ENCODE measurements around the gene FGR. TPM values are rescaled to one million over a fixed set of nuclear protein-coding genes. Genes with fewer than 3 reads are reported as not detected.
A peak's percentile ranks its signal among the peaks of the same experiment; 100 is the strongest.

FGR gene
- polyA plus RNA-seq, 1 donor (not counting 4 experiments of a cell fraction or from before 2014, with no cell fraction given) = 0.04 TPM

DNA sequence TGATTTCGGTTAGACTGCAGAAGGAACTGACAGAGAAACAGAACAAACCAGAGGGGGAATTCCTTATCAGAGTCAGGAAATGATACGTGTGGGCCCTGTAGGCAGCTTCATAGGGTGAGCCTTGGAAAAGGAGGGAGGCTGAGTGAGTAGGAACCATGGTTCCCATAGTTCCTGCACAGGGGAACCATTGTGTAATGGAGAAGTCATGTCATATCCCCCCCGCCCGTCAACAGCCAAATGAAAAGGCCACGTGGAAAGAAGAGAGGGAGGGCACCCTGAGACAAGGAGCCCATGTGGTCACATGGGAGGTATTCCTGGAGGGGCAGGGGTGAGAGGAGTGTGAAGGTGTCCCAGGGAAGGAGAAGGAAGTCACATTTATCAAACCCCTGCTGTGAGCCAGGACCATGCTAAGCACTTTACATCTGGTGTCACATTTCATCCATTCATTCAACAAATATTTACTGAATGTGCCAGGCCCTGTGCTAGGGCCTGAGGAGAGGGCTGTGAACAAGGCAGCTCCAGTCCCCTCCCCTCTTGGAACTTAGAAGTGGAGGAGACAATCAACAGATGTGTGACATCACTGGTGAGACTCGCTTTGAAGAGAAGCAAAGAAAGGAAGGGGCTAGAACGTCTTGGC, 15.7 kb upstream of the FGR start:
- peak overlapping the region; percentile 19 for H3K9ac ChIP-seq (ENCODE audit: control insufficient read depth, extremely low read depth, insufficient read depth, low read length)
- TF ChIP-seq, protein P1, sequence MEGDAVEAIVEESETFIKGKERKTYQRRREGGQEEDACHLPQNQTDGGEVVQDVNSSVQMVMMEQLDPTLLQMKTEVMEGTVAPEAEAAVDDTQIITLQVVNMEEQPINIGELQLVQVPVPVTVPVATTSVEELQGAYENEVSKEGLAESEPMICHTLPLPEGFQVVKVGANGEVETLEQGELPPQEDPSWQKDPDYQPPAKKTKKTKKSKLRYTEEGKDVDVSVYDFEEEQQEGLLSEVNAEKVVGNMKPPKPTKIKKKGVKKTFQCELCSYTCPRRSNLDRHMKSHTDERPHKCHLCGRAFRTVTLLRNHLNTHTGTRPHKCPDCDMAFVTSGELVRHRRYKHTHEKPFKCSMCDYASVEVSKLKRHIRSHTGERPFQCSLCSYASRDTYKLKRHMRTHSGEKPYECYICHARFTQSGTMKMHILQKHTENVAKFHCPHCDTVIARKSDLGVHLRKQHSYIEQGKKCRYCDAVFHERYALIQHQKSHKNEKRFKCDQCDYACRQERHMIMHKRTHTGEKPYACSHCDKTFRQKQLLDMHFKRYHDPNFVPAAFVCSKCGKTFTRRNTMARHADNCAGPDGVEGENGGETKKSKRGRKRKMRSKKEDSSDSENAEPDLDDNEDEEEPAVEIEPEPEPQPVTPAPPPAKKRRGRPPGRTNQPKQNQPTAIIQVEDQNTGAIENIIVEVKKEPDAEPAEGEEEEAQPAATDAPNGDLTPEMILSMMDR (optimal IDR thresholded peaks at IDR 0.05 in 1 of 3, IDR thresholded peaks at IDR 0.05 in 1 of 3, conservative IDR thresholded peaks at IDR 0.05 in 1 of 3; ENCODE audit: extremely low read depth in 1 of 3, insufficient read depth in 2 of 3, low read length in 3 of 3) = no peak
- no peak for TF ChIP-seq EZH2 (IDR thresholded peaks at IDR 0.05; ENCODE audit: low read length)
- peak overlapping the region; percentile 14 for H3K4me2 ChIP-seq (ENCODE audit: control insufficient read depth, extremely low read depth, insufficient read depth, low read depth, low read length)

DNA sequence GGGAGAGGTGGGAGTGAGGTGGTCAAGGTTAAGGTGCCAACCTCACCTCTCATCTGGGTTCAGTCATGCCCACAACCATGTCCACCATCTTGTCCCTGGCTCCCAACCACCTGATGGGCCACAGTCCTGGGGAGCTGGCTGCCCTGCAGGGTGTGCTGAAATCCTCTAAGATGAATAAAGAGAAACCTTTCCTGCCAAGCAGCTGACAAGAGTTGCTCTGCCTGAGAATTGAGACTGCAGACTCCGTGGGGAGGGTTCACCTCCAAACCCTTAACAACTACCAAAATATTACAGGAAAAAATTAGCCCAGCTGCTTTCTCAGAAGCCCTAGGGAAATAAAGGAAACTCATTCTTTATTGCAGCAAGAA, 15.2 kb upstream of the FGR start:
- dilution Hi-C loops (cut with MboI; ENCODE audit: extremely low pct_ligation_motif_present, low sequenced_read_pairs) = no loop called here
- no peaks in the 10 kb centered on the region for H3K36me3 ChIP-seq (ENCODE audit: control insufficient read depth in 2 of 2, extremely low read depth in 1 of 2, insufficient read depth in 2 of 2, low read length in 2 of 2)

More for the DNA sequence above, 15.7 kb upstream of the FGR start:
- Histone ChIP-seq H2AFZ (ENCODE audit: control insufficient read depth, low read length) (peak overlapping the region; percentile 78), H3K27me3 (ENCODE audit: control insufficient read depth, extremely low read depth, insufficient read depth, low read length) (no peaks in the 10 kb centered on the region), H3K4me3 (ENCODE audit: control insufficient read depth in 2 of 3, extremely low read depth in 1 of 3, insufficient read depth in 2 of 3, low read depth in 1 of 3, low read length in 3 of 3) (no peak overlapping the region), H3K4me1 (ENCODE audit: control insufficient read depth, extremely low read depth, insufficient read depth, low read length) (peaks cover 24% of the 10 kb centered on the region), H3K27ac (ENCODE audit: control insufficient read depth, insufficient read depth, low read length) (peak overlapping the region; percentile 49), H3K36me3 (ENCODE audit: control insufficient read depth in 2 of 2, extremely low read depth in 1 of 2, insufficient read depth in 2 of 2, low read length in 2 of 2) (no peaks in the 10 kb centered on the region), H3K9me1 (ENCODE audit: control insufficient read depth, extremely low read depth, insufficient read depth, low read length) (no peaks in the 10 kb centered on the region), H3K79me2 (ENCODE audit: control insufficient read depth, insufficient read depth, low read length) (no peaks in the 10 kb centered on the region), H4K20me1 (ENCODE audit: control insufficient read depth, extremely low read depth, insufficient read depth, low read length) (no peaks in the 10 kb centered on the region), H3K9me3 (ENCODE audit: control insufficient read depth, low read depth, low read length) (no peaks in the 10 kb centered on the region)
- dilution Hi-C loops (cut with MboI; ENCODE audit: extremely low pct_ligation_motif_present, low sequenced_read_pairs) = no loop called here
- FAIRE-seq (peak; percentile 73), DNase-seq (ENCODE audit: low read depth, low spot score) (no peak)

More for the DNA sequence above, 15.2 kb upstream of the FGR start:
- Histone ChIP-seq H3K27ac (ENCODE audit: control insufficient read depth, insufficient read depth, low read length) (peak overlapping the region; percentile 49), H4K20me1 (ENCODE audit: control insufficient read depth, extremely low read depth, insufficient read depth, low read length) (no peaks in the 10 kb centered on the region), H3K4me3 (ENCODE audit: control insufficient read depth in 2 of 3, extremely low read depth in 1 of 3, insufficient read depth in 2 of 3, low read depth in 1 of 3, low read length in 3 of 3) (no peak overlapping the region), H2AFZ (ENCODE audit: control insufficient read depth, low read length) (no peak overlapping the region), H3K4me1 (ENCODE audit: control insufficient read depth, extremely low read depth, insufficient read depth, low read length) (peaks cover 24% of the 10 kb centered on the region), H3K79me2 (ENCODE audit: control insufficient read depth, insufficient read depth, low read length) (no peaks in the 10 kb centered on the region), H3K9me3 (ENCODE audit: control insufficient read depth, low read depth, low read length) (no peaks in the 10 kb centered on the region), H3K9ac (ENCODE audit: control insufficient read depth, extremely low read depth, insufficient read depth, low read length) (no peak overlapping the region), H3K9me1 (ENCODE audit: control insufficient read depth, extremely low read depth, insufficient read depth, low read length) (no peaks in the 10 kb centered on the region), H3K4me2 (ENCODE audit: control insufficient read depth, extremely low read depth, insufficient read depth, low read depth, low read length) (peak overlapping the region; percentile 14), H3K27me3 (ENCODE audit: control insufficient read depth, extremely low read depth, insufficient read depth, low read length) (no peaks in the 10 kb centered on the region)
- DNase-seq (ENCODE audit: low read depth, low spot score) = no peak
- TF ChIP-seq, protein P1 (optimal IDR thresholded peaks at IDR 0.05 in 1 of 3, IDR thresholded peaks at IDR 0.05 in 1 of 3, conservative IDR thresholded peaks at IDR 0.05 in 1 of 3; ENCODE audit: extremely low read depth in 1 of 3, insufficient read depth in 2 of 3, low read length in 3 of 3) = no peak
- TF ChIP-seq EZH2 (IDR thresholded peaks at IDR 0.05; ENCODE audit: low read length) = no peak
- FAIRE-seq = no peak

All from keratinocyte (primary cell).